GM13976 (cell line): ENCODE measurements around the gene IFT43.
A peak's percentile ranks its signal among the peaks of the same experiment; 100 is the strongest.

Experiments
- DNase-seq: peaks from one replicate; pipeline ENCODE4 v3.0.0; 2012; ENCODE audit warnings: low spot score
- in situ Hi-C: fragments of 300-500 bp; cut with MboI; formaldehyde crosslinking; loops from one replicate; pipeline ENCODE4 v1.12.0; 2022; ENCODE audit warnings: low sequenced_read_pairs, mixed read lengths, inconsistent platforms; ENCODE audit not compliant: unreplicated experiment
- TF ChIP-seq, protein P1 (sequence below): IDR thresholded peaks from 2 replicates; pipeline ENCODE4 v1.5.1; 2012; ENCODE audit warnings: borderline replicate concordance, mild to moderate bottlenecking; ENCODE audit not compliant: insufficient read depth; ENCODE audit errors: extremely low read depth, missing control alignments, control extremely low read depth

IFT43 gene

DNA sequence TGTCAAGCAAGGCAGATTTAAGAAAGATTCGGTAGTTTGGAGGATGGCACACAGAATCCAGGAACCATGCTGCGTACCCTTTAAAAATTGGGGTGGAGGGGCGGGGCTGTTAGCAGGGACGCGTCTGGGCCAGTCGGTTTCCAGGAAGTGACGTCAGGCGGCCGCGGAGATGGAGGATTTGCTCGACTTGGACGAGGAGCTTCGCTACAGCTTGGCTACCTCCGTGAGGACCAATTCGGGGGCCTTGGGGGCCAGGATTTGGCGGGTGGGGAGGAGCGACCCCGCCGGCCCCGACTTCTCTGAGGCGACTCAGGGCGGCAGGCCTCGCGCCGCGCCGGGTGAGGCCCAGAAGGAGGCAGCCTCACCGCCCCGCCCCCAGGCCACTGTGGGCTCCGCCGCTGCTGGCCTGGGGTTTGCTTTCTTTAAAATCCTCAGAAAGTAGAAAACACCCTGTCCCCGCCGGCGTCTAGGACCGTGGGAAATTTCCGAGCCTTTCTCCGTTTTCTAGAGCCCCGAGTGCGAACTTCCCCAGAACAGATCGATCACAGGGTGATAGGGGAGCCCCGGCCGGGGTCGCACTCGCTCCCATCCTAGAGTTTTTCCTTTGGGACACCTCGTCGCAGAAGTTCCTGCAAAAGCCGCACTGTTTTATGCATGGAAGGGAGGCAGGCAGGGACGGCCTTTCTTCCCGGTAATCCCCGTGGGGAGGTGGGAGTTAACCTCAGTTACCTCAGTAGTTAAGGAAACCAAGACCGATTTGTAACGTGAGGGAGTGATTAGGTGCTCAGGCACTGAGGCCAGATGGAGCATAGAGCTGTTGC lies at the start of gene IFT43:
IFT43 (plus strand) TSS at position 146 of the 821 bp plus-strand sequence; CDS start at position 170, 24 bp downstream.
- TF ChIP-seq, protein P1, sequence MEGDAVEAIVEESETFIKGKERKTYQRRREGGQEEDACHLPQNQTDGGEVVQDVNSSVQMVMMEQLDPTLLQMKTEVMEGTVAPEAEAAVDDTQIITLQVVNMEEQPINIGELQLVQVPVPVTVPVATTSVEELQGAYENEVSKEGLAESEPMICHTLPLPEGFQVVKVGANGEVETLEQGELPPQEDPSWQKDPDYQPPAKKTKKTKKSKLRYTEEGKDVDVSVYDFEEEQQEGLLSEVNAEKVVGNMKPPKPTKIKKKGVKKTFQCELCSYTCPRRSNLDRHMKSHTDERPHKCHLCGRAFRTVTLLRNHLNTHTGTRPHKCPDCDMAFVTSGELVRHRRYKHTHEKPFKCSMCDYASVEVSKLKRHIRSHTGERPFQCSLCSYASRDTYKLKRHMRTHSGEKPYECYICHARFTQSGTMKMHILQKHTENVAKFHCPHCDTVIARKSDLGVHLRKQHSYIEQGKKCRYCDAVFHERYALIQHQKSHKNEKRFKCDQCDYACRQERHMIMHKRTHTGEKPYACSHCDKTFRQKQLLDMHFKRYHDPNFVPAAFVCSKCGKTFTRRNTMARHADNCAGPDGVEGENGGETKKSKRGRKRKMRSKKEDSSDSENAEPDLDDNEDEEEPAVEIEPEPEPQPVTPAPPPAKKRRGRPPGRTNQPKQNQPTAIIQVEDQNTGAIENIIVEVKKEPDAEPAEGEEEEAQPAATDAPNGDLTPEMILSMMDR: no peak
- in situ Hi-C loops: loop anchor here (10.0 kb wide), 1 partner anchor 271 kb away; no protein-coding TSS in a partner anchor
- DNase-seq: peak; percentile 92

DNA sequence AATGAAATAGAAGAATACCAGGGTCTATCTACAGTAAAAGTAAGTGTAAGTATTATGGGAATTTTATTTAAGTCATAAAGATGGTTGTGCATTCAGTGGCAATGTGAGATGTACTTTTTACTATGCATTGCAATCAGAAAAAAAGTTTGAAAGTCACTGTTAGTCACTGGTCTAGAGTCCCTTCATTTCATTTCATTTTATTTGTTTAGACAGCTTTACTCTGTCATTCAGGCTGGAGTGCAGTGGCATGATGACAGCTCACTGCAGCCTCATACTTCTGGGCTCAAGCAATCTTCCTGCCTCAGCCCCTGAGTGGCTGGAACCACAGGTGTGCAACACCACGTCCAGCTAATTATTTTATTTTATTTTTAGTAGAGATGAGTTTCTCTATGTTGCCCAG lies 46.4 kb upstream of the IFT43 start:
- in situ Hi-C loops: no loop called here
- TF ChIP-seq, protein P1: no peak
- DNase-seq: no peak

DNA sequence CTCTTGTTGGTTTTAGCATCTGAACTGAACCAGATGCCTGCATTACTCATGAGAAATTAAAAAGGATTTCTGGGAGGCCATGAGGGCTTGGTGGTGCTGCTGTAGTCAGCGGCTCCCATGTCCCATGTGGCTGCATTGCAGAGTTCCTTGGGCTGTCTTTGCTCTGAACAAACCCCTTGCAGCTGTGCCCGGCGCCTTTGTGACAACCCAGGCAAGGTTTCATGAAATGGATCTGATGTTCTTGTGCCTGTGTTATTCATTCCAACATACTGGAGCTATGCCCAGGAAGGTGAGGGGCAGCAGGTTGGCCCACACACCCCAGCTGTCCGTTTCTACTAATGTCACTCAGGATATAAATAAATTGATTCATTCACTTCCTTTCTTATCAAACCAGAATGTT lies 44.5 kb upstream of the IFT43 start:
- in situ Hi-C loops: no loop called here
- TF ChIP-seq, protein P1: no peak
- no peak for DNase-seq

DNA sequence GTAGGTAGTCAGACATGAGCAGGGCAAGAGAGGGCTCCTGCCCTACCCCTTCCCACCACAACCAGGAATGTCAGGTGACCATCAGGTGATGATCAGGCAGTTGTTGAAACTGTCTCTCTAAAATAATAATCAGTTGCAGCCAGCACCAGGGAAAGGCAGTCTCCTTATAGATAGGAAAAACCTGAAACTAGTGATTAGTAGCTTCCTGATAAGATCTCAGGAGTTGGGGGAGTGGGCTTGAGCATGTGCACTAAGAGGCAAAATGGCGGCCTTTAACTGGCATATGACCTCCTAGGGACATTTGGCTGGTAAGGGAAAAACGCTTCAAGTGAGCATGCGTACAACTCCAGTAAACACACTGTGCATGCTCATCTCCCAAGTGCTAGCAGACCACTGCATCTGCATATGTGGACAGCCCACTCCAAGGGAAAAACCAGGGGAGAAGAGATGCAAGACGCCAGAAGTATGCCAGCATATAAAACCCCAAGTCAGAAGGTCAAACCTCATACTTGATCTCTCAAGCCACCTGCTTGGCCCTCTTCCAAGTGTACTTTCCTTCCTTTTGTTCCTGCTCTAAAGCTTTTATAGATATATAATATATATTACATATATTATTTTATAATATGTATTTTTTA lies 40.8 kb upstream of the IFT43 start:
- TF ChIP-seq, protein P1: no peak
- DNase-seq: no peak
- in situ Hi-C loops: no loop called here

DNA sequence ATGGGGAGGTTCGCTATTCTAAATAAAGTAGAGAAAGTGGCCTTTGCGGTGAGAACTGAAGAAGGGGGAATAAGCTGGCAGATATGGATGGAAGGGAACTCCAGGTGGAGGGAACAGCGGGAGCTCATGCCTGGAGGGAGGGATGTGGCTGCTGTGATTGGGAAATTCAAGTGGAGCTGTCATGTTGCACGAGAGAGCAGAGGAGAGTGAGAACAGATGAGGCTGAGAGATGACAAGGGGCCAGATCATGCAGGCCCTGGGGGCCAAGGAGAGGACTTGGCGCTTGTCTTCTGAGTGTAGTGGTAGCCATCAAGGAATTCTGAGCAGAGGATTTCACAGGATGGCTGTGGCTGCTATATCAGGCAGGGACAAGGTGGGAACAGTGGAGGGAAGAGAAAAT lies 38.8 kb upstream of the IFT43 start:
- TF ChIP-seq, protein P1: no peak
- in situ Hi-C loops: no loop called here
- DNase-seq: no peak

DNA sequence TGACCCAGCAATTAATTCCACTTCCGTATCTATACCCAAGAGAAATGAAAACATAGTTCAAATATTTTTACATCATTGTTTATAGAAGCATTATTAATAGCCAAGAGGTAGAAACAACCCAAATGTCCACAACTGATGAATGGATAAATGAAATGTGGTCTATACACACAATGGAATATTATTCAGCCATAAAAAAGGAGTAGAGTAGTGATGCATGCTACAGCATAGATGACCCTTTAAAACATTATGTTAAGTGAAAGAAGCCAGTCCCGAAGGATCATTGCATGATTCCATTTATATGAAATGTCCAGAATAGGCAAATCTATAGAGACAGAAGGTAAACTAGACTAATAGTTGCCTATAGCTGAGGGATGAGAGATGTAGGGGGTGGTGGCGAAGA lies 33.1 kb upstream of the IFT43 start:
- in situ Hi-C loops: no loop called here
- DNase-seq: no peak
- TF ChIP-seq, protein P1: no peak

DNA sequence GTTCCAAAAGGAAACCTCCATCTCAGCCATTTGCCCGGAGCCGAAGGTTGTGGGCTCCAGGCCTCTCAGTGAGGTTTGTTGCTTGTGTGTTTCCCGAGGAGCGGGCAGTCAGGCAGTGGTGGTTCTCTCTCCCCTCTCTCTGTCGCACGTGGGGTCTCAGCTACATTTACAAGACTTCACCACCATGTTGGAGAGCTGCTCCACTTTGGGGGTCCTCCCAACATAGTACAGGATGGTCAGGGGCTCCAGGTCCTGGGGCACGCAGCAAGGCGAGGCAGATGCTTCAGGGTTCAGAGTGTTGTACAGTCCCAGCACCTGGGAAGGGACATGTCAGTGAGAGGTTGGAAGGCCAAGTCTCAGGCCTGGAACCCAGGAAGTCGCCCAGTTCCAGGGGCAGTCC lies 26.5 kb upstream of the IFT43 start:
- TF ChIP-seq, protein P1: no peak
- in situ Hi-C loops: no loop called here
- no peak for DNase-seq
